H1 (cell line): Measurements from ENCODE around the gene DNAAF5. TPM values are rescaled to one million over a fixed set of nuclear protein-coding genes. Genes with fewer than 3 reads are reported as not detected.

ENCODE experiments used
- CTCF ChIA-PET: fragments of 300-600 bp; sonication (Branson Sonifier 250); formaldehyde crosslinking; loops from one replicate; lab custom pipeline; 2021; ENCODE audit not compliant: partially characterized antibody; lab: Charles Lee
- POLR2A ChIA-PET: fragments of 300-600 bp; sonication (Branson Sonifier 250); formaldehyde crosslinking; loops from one replicate; lab custom pipeline; 2021; ENCODE audit warnings: inconsistent platforms; ENCODE audit not compliant: partially characterized antibody; lab: Charles Lee
- DNase-seq, 2 experiments: peaks; one replicate each; pipeline versions ENCODE4 v3.0.0 to v3.0.0-alpha.2; 2010 to 2022; ENCODE audit warnings: low spot score in 2 of 2, low read depth in 1 of 2, mixed read lengths in 1 of 2
- FAIRE-seq: peaks from 2 replicates; lab custom pipeline; 2011; peaks lifted over from hg19 to GRCh38; lab: Jason Lieb, UNC
- H2AFZ ChIP-seq: 2 replicates; pipeline ENCODE4 v1.8.1; 2012; ENCODE audit warnings: low read length, inconsistent platforms
- H2AK5ac ChIP-seq: 2 replicates; pipeline ENCODE4 v1.6.1; 2013; ENCODE audit warnings: low read depth, low read length
- H2BK120ac ChIP-seq: replicated peaks from 2 replicates; pipeline ENCODE3; 2013; ENCODE audit warnings: low read depth, low read length, inconsistent platforms
- H2BK12ac ChIP-seq: 2 replicates; pipeline ENCODE4 v1.6.1; 2013; ENCODE audit warnings: low read depth, low read length
- H2BK15ac ChIP-seq: 2 replicates; pipeline ENCODE4 v1.6.1; 2013; ENCODE audit warnings: low read length
- H2BK20ac ChIP-seq: 2 replicates; pipeline ENCODE4 v1.6.1; 2013; ENCODE audit warnings: low read length
- H2BK5ac ChIP-seq: 2 replicates; pipeline ENCODE4 v1.6.1; 2013; ENCODE audit warnings: low read depth, low read length
- H3K14ac ChIP-seq: 2 replicates; pipeline ENCODE4 v1.6.1; 2013; ENCODE audit warnings: inconsistent platforms; ENCODE audit not compliant: insufficient read length
- H3K18ac ChIP-seq: 2 replicates; pipeline ENCODE4 v1.6.1; 2013; ENCODE audit warnings: low read length; ENCODE audit errors: extremely low read depth
- H3K23ac ChIP-seq: 2 replicates; pipeline ENCODE4 v1.6.1; 2013; ENCODE audit warnings: inconsistent platforms; ENCODE audit not compliant: insufficient read length
- H3K23me2 ChIP-seq: 2 replicates; pipeline ENCODE4 v1.6.1; 2013; ENCODE audit warnings: low read depth, low read length
- H3K27ac ChIP-seq: 2 replicates; pipeline ENCODE4 v1.6.1; 2011; ENCODE audit warnings: low read depth, low read length, inconsistent platforms
- H3K27me3 ChIP-seq, 4 experiments: replicated peaks in 1 of 4; 1 replicate in 1 of 4; 2 replicates in 3 of 4; pipeline versions ENCODE4 v1.6.1 to v1.8.1; 2011 to 2013; ENCODE audit warnings: low read length in 3 of 4, mild to moderate bottlenecking in 3 of 4, inconsistent platforms in 2 of 4, mixed read lengths in 2 of 4, moderate library complexity in 1 of 4; ENCODE audit not compliant: control insufficient read depth in 3 of 4, insufficient read depth in 3 of 4; ENCODE audit errors: extremely low read depth in 1 of 4
- H3K36me3 ChIP-seq, 4 experiments: 2 replicates each; pipeline versions ENCODE4 v1.6.1 to v1.8.1; 2011 to 2013; ENCODE audit warnings: mild to moderate bottlenecking in 4 of 4, low read length in 3 of 4, moderate library complexity in 2 of 4, control low read depth in 1 of 4, inconsistent platforms in 1 of 4; ENCODE audit not compliant: insufficient read depth in 4 of 4, control insufficient read depth in 2 of 4
- H3K4ac ChIP-seq: replicated peaks from 2 replicates; pipeline ENCODE3; 2013; ENCODE audit warnings: low read length, low read depth, mixed read lengths, inconsistent platforms; ENCODE audit not compliant: insufficient read length
- H3K4me1 ChIP-seq, 4 experiments: replicated peaks in 1 of 4; 1 replicate in 1 of 4; 2 replicates in 3 of 4; pipeline versions ENCODE4 v1.6.1 to v1.8.1; 2011 to 2013; ENCODE audit warnings: low read length in 3 of 4, inconsistent platforms in 2 of 4, mixed read lengths in 1 of 4; ENCODE audit not compliant: insufficient read depth in 4 of 4, control insufficient read depth in 3 of 4
- H3K4me2 ChIP-seq, 2 experiments: 2 replicates each; pipeline versions ENCODE4 v1.6.1 to v1.8.1; 2011 to 2013; ENCODE audit warnings: low read depth in 2 of 2, low read length in 2 of 2, control low read depth in 1 of 2, inconsistent platforms in 1 of 2, mild to moderate bottlenecking in 1 of 2; ENCODE audit not compliant: insufficient read depth in 1 of 2
- H3K4me3 ChIP-seq, 4 experiments: fragments of 200-600, 300-600 bp in 1 of 4; sonication (generic), shearing (Covaris generic), sonication (Bioruptor Twin) in 1 of 4; 2 replicates each; pipeline versions ENCODE4 v1.5.1 to v1.8.1; 2011 to 2016; ENCODE audit warnings: low read length in 4 of 4, low read depth in 3 of 4, control low read depth in 2 of 4, inconsistent platforms in 2 of 4, mild to moderate bottlenecking in 2 of 4, mixed read lengths in 1 of 4, moderate library complexity in 1 of 4; ENCODE audit not compliant: insufficient read depth in 2 of 4; ENCODE audit errors: extremely low read depth in 1 of 4
- H3K56ac ChIP-seq: replicated peaks from 2 replicates; pipeline ENCODE3; 2013; ENCODE audit warnings: low read depth, mild to moderate bottlenecking, mixed read lengths, low read length, inconsistent platforms; ENCODE audit not compliant: insufficient read length
- H3K79me1 ChIP-seq: 2 replicates; pipeline ENCODE4 v1.6.1; 2013; ENCODE audit warnings: low read depth, low read length, control low read depth
- H3K79me2 ChIP-seq, 2 experiments: 2 replicates each; pipeline versions ENCODE4 v1.6.1 to v1.8.1; 2012 to 2013; ENCODE audit warnings: low read length in 2 of 2, mild to moderate bottlenecking in 2 of 2, inconsistent platforms in 1 of 2; ENCODE audit not compliant: insufficient read depth in 2 of 2, control insufficient read depth in 1 of 2
- H3K9ac ChIP-seq, 4 experiments: replicated peaks in 1 of 4; 1 replicate in 1 of 4; 2 replicates in 3 of 4; pipeline versions ENCODE4 v1.6.1 to v1.8.1; 2011 to 2013; ENCODE audit warnings: low read depth in 3 of 4, low read length in 3 of 4, control low read depth in 2 of 4, mild to moderate bottlenecking in 2 of 4, moderate library complexity in 2 of 4, inconsistent platforms in 1 of 4; ENCODE audit errors: extremely low read depth in 1 of 4
- H3K9me3 ChIP-seq, 2 experiments: 2 replicates each; pipeline versions ENCODE4 v1.6.1 to v1.8.1; 2012 to 2013; ENCODE audit warnings: mild to moderate bottlenecking in 2 of 2, moderate library complexity in 2 of 2, control low read depth in 1 of 2, inconsistent platforms in 1 of 2, low read depth in 1 of 2, low read length in 1 of 2, mixed read lengths in 1 of 2; ENCODE audit not compliant: insufficient read depth in 2 of 2
- H4K20me1 ChIP-seq, 2 experiments: replicated peaks in 1 of 2; 2 replicates each; pipeline versions ENCODE3 to v1.8.1; 2011 to 2013; ENCODE audit warnings: inconsistent platforms in 2 of 2, low read length in 2 of 2, mild to moderate bottlenecking in 1 of 2; ENCODE audit not compliant: insufficient read depth in 2 of 2, control insufficient read depth in 1 of 2
- H4K5ac ChIP-seq: 2 replicates; pipeline ENCODE4 v1.6.1; 2013; ENCODE audit warnings: low read length, low read depth, mixed read lengths, inconsistent platforms; ENCODE audit not compliant: insufficient read length
- H4K8ac ChIP-seq: 2 replicates; pipeline ENCODE4 v1.8.0; 2013; ENCODE audit warnings: mild to moderate bottlenecking, moderate library complexity, low read length, inconsistent platforms; ENCODE audit not compliant: insufficient read depth; ENCODE audit errors: extremely low read depth
- H4K91ac ChIP-seq: replicated peaks from 2 replicates; pipeline ENCODE3; 2013; ENCODE audit warnings: low read length, mixed read lengths, inconsistent platforms; ENCODE audit not compliant: insufficient read length
- ASH2L ChIP-seq: fragments of 200-600, 300-600 bp; sonication (generic); IDR thresholded peaks from one replicate; pipeline ENCODE4 v1.7.1; 2017; ENCODE audit warnings: low read length
- BACH1 ChIP-seq: IDR thresholded peaks from 2 replicates; pipeline ENCODE4 v1.6.1; 2012; ENCODE audit warnings: low read length, improper control_type of control experiment
- CBX5 ChIP-seq: fragments of 300-800, 300-1000 bp; sonication (generic); IDR thresholded peaks from 2 replicates; pipeline ENCODE4 v1.7.1; 2016; ENCODE audit warnings: antibody characterized with exemption, low read length, low read depth
- MAFK ChIP-seq: IDR thresholded peaks from 2 replicates; pipeline ENCODE4 v1.6.1; 2012; ENCODE audit warnings: low read depth, mild to moderate bottlenecking, improper control_type of control experiment, low read length
- RNF2 ChIP-seq: fragments of 200-900, 300-1000 bp; sonication (generic); IDR thresholded peaks from 2 replicates; pipeline ENCODE4 v1.7.1; 2016; ENCODE audit warnings: borderline replicate concordance, low read depth, mild to moderate bottlenecking, antibody characterized with exemption, low read length; ENCODE audit not compliant: poor library complexity, severe bottlenecking; ENCODE audit errors: missing control alignments
- WGBS, 2 experiments: shearing (Covaris generic) in 1 of 2; methylation state at CpG; one replicate each; pipeline versions ENCODE4 v1.1.6 to v1.1.7; 2013 to 2015; ENCODE audit warnings: low lambda C conversion rate in 2 of 2, mixed read lengths in 2 of 2, inconsistent platforms in 1 of 2, low coverage in 1 of 2, missing lambda C conversion rate in 1 of 2; ENCODE audit not compliant: insufficient replicate concordance in 2 of 2, insufficient coverage in 1 of 2, insufficient read length in 1 of 2; ENCODE audit errors: extremely low coverage in 1 of 2, missing lambda C conversion rate in 1 of 2; 5-methylcytosine and 5-hydroxymethylcytosine counted together
- polyA plus RNA-seq, 7 experiments: library from polyadenylated mRNA; depleted of rRNA in 3 of 7; stranded (reverse) in 5 of 7; unstranded in 2 of 7; fragments of >200 nt in 5 of 7; fragments of 200-250 nt in 2 of 7; gene quantifications; 1 replicate in 5 of 7; 2 replicates in 1 of 7; 4 replicates in 1 of 7; pipeline versions ENCODE4 v1.2.1 to v1.2.3, GENCODE V29; 2011 to 2013; ENCODE audit warnings: missing spikeins in 2 of 7, mixed read lengths in 2 of 7
- total RNA-seq: library from RNA; stranded (reverse); fragmentation: NEBNext Ultra II Directional; extraction: Animal tissue kit (Norgen Biotek cat#: 25700); gene quantifications from 2 replicates; pipeline ENCODE4 v1.2.1, GENCODE V29; 2021
- TF ChIP-seq, protein P1 (sequence below): IDR thresholded peaks from 2 replicates; pipeline ENCODE4 v1.6.1; 2011; ENCODE audit warnings: low read depth, mild to moderate bottlenecking, low read length; ENCODE audit not compliant: insufficient read depth
- TF ChIP-seq, protein P2 (sequence below): IDR thresholded peaks from 2 replicates; pipeline ENCODE4 v1.6.1; 2012; ENCODE audit warnings: low read length, inconsistent platforms
- TF ChIP-seq, protein P3 (sequence below): IDR thresholded peaks from 2 replicates; pipeline ENCODE4 v1.6.1; 2011; ENCODE audit warnings: low read length, improper control_type of control experiment

DNAAF5 gene
- total and polyA plus RNA-seq, 2 of the 8 experiments (the other 6 are each of a cell fraction or from before 2014, with no cell fraction given), result 55.1 to 95.9 TPM

DNA sequence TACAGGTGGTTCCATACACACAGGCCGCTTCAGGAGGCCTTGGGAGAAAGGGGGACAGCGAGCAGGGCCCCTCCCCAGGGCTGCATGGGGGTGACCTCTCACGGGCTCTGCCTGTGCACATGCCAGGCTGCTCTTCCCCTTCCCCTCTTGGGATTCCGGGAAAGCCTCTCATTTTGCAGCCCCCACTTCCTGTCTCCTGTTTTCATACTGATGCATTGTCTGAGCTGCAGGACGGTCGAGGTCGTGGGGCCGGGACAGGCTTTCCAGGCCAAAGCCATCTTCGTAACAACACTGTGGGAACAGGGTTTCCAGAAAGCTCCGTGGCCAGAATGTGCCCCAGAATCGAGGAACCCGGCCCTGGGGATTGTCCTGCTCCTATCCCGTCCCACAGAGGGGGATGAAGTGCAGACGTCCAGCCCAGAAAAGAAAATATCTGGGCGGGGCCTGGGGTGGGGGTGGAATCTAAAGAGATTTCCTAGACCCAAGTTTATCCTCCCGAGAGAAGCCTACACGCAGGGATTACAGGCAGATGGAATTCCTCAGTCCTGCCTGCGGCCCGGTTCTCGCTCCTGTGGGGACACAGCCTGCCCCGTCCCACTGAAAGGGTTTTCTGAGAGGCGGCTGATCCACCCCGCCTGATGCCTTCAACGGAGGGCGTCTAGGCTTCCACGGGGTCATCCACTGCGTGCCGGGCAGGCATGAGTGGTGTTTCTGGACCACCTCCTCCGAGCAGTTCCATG is 29.5 kb upstream of the DNAAF5 start:
- Histone ChIP-seq H4K20me1 (peaks cover 0 to 5% of the 10 kb centered on the region in 2 experiments), H3K4me2 (no peak overlapping the region), H4K8ac (no peak overlapping the region), H2BK5ac (no peak overlapping the region), H3K9ac (no peak overlapping the region), H3K23ac (no peak overlapping the region), H3K9me3 (no peaks in the 10 kb centered on the region), H3K27me3 (no peaks in the 10 kb centered on the region), H2AK5ac (peak overlapping the region; percentile 65; the same call in 1 of the 2 replicates), H3K79me2 (peaks cover 0 to 10% of the 10 kb centered on the region in 2 experiments; a peak in 2 of 4 replicates), H3K56ac (no peak overlapping the region), H3K36me3 (peaks cover 2 to 13% (median 4%) of the 10 kb centered on the region in 4 experiments; a peak in 4 of 8 replicates), H2BK120ac (no peak overlapping the region), H2BK20ac (no peak overlapping the region), H2AFZ (no peak overlapping the region), H3K79me1 (peaks cover 5% of the 10 kb centered on the region), H3K4ac (no peak overlapping the region), H3K4me3 (no peak overlapping the region), H3K23me2 (no peaks in the 10 kb centered on the region), H3K4me1 (peaks cover 0 to 5% (median 0%) of the 10 kb centered on the region in 4 experiments; a peak in 2 of 7 replicates), H2BK15ac (no peak overlapping the region), H3K18ac (no peak overlapping the region), H3K27ac (no peak overlapping the region), H2BK12ac (no peak overlapping the region), H3K14ac (no peak overlapping the region), H4K5ac (no peak overlapping the region), H4K91ac (no peak overlapping the region)
- DNase-seq, result no peak
- 92% methylated on average over 23 of the region's 29 CpGs; no CpG with 5 or more reads in 1 of the 2 experiments for WGBS, 2 experiments
- POLR2A ChIA-PET, result interaction anchor here (0.5 to 0.6 kb wide), 2 partner anchors 9 kb away, joined by 3 read pairs; no protein-coding TSS in a partner anchor
- CTCF ChIA-PET, result interaction anchor here (1.0 kb wide), 1 partner anchor 77 kb away, joined by 3 read pairs; no protein-coding TSS in a partner anchor
- FAIRE-seq, result no peak
- TF ChIP-seq BACH1 (no peak), ASH2L (no peak), RNF2 (no peak), CBX5 (no peak), MAFK (no peak)
- TF ChIP-seq, protein P1, sequence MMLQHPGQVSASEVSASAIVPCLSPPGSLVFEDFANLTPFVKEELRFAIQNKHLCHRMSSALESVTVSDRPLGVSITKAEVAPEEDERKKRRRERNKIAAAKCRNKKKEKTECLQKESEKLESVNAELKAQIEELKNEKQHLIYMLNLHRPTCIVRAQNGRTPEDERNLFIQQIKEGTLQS, result no peak
- TF ChIP-seq, protein P2, sequence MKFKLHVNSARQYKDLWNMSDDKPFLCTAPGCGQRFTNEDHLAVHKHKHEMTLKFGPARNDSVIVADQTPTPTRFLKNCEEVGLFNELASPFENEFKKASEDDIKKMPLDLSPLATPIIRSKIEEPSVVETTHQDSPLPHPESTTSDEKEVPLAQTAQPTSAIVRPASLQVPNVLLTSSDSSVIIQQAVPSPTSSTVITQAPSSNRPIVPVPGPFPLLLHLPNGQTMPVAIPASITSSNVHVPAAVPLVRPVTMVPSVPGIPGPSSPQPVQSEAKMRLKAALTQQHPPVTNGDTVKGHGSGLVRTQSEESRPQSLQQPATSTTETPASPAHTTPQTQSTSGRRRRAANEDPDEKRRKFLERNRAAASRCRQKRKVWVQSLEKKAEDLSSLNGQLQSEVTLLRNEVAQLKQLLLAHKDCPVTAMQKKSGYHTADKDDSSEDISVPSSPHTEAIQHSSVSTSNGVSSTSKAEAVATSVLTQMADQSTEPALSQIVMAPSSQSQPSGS, result no peak
- TF ChIP-seq, protein P3, sequence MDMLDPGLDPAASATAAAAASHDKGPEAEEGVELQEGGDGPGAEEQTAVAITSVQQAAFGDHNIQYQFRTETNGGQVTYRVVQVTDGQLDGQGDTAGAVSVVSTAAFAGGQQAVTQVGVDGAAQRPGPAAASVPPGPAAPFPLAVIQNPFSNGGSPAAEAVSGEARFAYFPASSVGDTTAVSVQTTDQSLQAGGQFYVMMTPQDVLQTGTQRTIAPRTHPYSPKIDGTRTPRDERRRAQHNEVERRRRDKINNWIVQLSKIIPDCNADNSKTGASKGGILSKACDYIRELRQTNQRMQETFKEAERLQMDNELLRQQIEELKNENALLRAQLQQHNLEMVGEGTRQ, result no peak
